Body of pancreas (tissue), 4 donors: ENCODE data around the gene DDAH2.

Experiments used
- CTCF ChIP-seq, 7 experiments: fragments of 450-650 bp in 4 of 7; fragments of 200-600 bp in 3 of 7; sonication (generic) in 3 of 7; IDR thresholded peaks; one replicate each; pipeline ENCODE4 v1.5.1; 2016 to 2019; ENCODE audit warnings: antibody characterized with exemption in 7 of 7
- POLR2A ChIP-seq, 3 donors: fragments of 450-650 bp; IDR thresholded peaks; one replicate each; pipeline ENCODE4 v1.6.1; 2016; ENCODE audit warnings: antibody characterized with exemption in 3 of 3, mild to moderate bottlenecking in 2 of 3

GRCh38 chr6:31727034-31727716 lies 1.9 kb downstream of the DDAH2 start:
- TF ChIP-seq CTCF (IDR thresholded peaks at IDR 0.05) (no peak), POLR2A (IDR thresholded peaks at IDR 0.05) (no peak)
